ENCODE data around the gene ENO4.

The ENO4 gene

GRCh38 chr10:116815641-116816415, 33.5 kb upstream of the ENO4 start:
- TF ChIP-seq CTCF (IDR thresholded peaks at IDR 0.05; ENCODE audit: low read depth, low read length): no peak
- no peak overlapping the region for H3K4me3 ChIP-seq (ENCODE audit: low read depth, low read length)
- peak; percentile 28 for DNase-seq (ENCODE audit: low read depth, low spot score)
- in situ Hi-C loops (cut with HindIII; ENCODE audit: low sequenced_read_pairs): no loop called here

DNA sequence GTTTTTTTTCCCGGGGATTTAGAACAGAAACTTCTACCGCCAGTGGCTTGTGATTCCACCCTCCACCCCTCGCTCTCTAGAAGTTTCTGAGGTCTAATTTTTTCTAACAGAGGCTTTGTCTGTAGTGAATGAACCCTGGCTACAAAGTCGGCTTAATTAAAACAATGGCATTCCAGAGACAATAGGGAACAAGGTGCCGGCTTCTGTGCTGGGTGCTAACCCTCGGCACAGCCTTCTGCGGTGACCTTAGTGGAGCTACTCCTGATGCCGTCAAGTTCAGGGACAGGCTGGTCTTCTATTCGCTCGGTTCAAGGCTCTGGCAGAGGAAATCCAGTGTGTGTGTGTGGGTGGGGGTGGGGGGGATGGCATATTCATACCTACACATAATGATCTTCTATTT, 32.1 kb upstream of the ENO4 start:
- DNase-seq (ENCODE audit: low read depth, low spot score): no peak
- in situ Hi-C loops (cut with HindIII; ENCODE audit: low sequenced_read_pairs): no loop called here
- H3K4me3 ChIP-seq (ENCODE audit: low read depth, low read length): no peak overlapping the region
- TF ChIP-seq CTCF (IDR thresholded peaks at IDR 0.05; ENCODE audit: low read depth, low read length): no peak

GRCh38 chr10:116817780-116818343, 31.4 kb upstream of the ENO4 start:
- in situ Hi-C loops (cut with HindIII; ENCODE audit: low sequenced_read_pairs): no loop called here
- no peak for DNase-seq (ENCODE audit: low read depth, low spot score)
- H3K4me3 ChIP-seq (ENCODE audit: low read depth, low read length): no peak overlapping the region
- TF ChIP-seq CTCF (IDR thresholded peaks at IDR 0.05; ENCODE audit: low read depth, low read length): no peak

DNA sequence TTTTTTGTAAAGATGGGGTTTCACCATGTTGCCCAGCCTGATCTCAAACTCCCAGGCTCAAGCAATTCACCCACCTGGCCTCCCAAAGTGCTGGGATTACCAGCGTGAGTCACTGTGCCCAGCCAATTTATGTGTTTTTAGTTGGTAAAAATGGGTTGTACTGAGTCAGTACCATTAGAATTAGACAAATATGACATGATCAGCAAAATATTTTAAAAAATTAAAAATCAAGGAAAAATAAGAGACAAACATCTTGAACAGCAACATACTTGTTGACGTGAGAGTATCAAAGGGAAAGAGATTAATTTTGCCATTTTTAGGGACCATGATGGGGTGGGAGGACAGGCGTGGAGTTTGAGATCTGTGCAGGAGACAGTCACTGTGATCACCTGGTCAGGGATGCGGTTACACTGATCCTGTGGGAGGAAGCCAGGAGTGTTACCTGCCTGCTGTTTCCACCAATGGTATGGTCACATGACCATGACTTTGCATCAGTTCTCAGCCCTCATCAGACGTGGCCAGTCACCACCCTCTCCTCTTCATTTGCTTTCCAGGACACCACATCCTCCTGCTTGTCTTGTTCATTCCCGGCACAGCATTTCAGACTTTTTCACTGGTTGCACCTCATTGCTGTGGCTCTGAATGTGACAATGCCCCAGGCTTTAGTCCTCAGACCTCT, 29.2 kb upstream of the ENO4 start:
- TF ChIP-seq CTCF (IDR thresholded peaks at IDR 0.05; ENCODE audit: low read depth, low read length): no peak
- in situ Hi-C loops (cut with HindIII; ENCODE audit: low sequenced_read_pairs): no loop called here
- no peak for DNase-seq (ENCODE audit: low read depth, low spot score)
- no peak overlapping the region for H3K4me3 ChIP-seq (ENCODE audit: low read depth, low read length)

- TF ChIP-seq CTCF (IDR thresholded peaks at IDR 0.05; ENCODE audit: low read depth, low read length): no peak
- no peak for DNase-seq (ENCODE audit: low read depth, low spot score)
- in situ Hi-C loops (cut with HindIII; ENCODE audit: low sequenced_read_pairs): no loop called here
- H3K4me3 ChIP-seq (ENCODE audit: low read depth, low read length): no peak overlapping the region
Observed at GRCh38 chr10:116825901-116826300, 23.4 kb upstream of the ENO4 start.

DNA sequence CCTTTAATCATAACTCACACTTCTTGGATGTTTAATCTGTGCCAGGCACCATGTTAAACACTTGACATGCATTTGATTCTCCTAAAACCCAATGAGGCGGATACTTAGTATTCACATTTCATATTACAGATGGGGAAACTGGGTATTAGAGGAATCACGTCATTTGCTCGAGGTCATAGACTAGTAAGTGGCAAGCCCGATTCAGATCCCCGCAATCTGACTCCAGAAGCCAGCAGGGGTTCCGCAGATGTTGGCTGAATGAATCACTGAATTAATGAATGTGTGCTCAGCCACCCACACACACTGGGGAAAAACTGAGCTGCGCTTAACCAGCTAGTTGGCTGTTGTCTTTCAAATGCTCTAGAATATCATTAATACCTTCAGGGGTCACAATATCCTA, 22.5 kb upstream of the ENO4 start:
- no peak for TF ChIP-seq CTCF (IDR thresholded peaks at IDR 0.05; ENCODE audit: low read depth, low read length)
- peak; percentile 85 for DNase-seq (ENCODE audit: low read depth, low spot score)
- H3K4me3 ChIP-seq (ENCODE audit: low read depth, low read length): no peak overlapping the region
- in situ Hi-C loops (cut with HindIII; ENCODE audit: low sequenced_read_pairs): no loop called here

Measured in astrocyte of the spinal cord (primary cell).